NCI-H526 treated with DMSO at 0.1 percent for 48 hours (cell line): ENCODE measurements around the gene RMDN2.
"Not testable (repeated sequence)": the region's sequence is repeated elsewhere in the genome, so short reads cannot be mapped to it uniquely, and the experiment has no call there.

Source experiments
- DNase-seq: peaks from one replicate; lab custom pipeline; 2025; lab: John Stamatoyannopoulos, UW

Gene RMDN2

GRCh38 chr2:37932873-37933272 lies 7.8 kb downstream of the RMDN2 start:
- not testable (repeated sequence) for DNase-seq

DNA sequence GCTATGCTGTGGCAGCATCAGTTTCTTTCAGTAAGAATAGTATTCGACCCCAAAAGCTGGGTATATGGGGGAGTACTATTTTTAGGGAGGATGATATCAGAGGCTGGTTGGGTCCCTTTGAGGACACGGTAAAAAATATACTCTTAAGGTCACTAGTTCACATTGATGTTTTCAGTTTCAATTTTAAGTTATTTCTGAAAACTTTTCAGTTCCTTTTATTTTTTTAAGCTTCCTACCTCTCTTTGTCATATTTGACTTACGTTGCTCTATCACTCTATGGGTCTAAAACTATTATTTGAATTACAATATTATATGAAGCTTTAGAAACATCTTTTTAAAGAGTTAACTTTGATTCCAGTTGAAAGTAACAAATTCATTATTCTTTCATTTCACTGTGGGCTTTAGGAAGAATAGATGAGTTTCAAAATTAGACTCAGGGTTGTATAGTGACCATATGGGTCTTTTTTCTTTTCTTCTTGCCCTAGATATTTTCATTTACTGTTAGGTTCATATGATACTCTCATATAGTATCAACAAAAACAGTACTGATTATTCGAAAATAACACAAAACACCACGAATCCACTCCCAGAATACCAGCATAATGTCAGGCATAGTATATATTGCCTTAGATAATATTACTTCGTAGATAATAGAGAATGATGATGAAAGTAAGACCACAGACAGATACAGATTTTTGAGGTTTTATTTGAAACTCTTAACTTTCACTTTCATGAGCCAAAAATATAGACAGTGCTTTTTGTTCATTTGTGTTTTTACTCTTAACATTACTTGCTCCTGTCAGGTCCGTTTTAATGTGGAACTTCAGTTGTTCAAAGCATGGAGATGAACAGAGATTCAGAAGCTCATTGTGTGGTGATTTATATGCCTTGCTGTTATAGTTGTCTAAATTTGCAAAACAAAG lies 9.8 kb downstream of the RMDN2 start:
- DNase-seq = no peak

DNA sequence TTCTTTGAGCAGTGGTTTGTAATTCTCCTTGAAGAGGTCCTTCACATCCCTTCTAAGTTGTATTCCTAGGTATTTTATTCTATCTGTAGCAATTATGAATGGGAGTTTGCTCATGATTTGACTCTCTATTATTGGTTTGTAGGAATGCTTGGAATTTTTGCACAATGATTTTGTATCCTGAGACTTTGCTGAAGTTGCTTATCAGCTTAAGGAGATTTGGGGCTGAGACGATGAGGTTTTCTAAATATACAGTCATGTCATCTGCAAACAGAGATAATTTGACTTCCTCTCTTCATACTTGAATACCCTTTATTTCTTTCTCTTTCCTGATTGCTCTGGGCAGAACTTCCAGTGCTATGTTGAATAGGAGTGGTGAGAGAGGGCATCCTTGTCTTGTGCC lies 12.5 kb downstream of the RMDN2 start:
- DNase-seq = not testable (repeated sequence)

DNA sequence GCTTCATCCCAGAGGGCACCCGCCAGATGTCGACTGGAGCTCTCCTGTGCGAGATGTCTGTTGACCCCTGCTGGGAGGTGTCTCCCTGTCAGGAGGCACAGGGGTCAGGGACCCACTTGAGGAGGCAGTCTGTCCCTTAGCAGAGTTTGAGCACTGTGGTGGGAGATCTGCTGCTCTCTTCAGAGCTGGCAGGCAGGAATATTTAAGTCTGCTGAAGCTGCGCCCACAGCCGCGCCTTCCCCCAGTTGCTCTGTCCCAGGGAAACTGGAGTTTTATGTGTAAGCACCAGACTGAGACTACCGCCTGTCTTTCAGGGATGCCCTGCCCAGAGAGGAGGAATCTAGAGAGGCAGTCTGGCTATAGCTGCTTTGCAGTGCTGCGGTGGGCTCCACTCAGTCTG lies 16.2 kb downstream of the RMDN2 start:
- DNase-seq = not testable (repeated sequence)

DNA sequence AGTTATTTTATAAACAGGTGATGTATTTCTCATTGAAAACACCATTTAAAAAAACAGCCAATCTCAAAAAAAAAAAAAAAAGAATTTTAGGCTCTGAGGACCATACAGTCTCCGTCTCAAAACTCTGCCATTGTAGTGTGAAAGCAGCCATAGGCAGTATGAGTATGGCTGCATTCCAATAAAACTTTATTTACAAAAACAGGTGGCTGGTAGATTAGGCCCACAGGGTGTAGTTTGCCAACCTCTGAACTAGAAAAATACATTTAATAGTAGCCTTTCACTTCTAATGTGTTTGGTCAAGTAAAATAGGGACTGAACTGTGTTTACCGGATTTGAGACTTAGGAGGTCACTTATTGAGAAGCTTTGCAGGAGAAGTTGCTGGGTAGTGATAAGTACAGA lies 19.2 kb downstream of the RMDN2 start:
- DNase-seq = no peak

DNA sequence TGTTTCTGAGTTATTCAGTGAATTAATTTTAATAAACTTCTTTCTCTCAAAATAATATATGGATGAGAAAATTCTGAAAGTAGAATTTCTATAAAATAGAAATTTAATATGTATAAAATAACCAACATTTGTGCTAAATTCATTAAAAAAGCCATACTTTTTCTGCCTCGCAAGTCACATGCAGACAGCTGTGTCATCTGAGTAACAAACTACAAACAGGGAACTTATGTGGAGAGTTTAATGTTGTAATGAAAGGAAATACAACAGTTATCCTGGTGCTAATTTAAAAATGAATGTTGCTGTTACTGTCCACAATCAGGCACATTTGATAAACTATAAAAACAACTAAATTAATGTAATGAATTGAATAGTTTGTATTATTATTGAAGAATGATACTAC lies 22.2 kb downstream of the RMDN2 start:
- no peak for DNase-seq

DNA sequence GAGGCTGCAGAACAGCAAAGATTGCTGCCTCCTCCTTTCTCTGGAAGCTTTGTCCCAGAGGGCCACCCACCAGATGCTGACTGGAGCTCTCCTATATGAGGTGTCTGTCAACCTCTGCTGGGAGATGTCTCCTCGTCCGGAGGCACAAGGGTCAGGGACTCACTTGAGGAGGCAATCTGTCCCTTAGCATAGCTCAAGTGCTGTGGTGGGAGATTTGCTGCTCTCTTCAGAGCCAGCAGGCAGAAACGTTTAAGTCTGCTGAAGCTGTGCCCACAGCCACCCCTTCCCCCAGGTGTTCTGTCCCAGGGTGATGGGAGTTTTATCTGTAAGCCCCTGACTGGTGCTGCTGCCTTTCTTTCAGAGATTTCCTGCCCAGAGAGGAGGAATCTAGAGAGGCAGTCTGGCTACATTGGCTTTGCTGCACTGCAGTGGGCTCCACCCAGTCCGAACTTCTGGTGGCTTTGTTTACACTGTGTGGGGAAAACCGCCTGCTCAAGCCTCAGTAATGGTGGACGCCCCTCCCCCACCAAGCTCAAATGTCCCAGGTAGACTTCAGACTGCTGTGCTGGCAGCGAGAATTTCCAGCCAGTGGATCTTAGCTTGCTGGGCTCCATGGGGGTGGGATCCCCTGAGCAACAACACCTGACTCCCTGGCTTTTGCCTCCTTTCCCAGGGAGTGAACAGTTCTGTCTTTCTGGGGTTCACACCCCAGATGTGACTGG lies 37.1 kb downstream of the RMDN2 start:
- DNase-seq = peak; percentile 35

- DNase-seq = not testable (repeated sequence)
Observed at GRCh38 chr2:37962740-37963121, 37.6 kb downstream of the RMDN2 start.

DNA sequence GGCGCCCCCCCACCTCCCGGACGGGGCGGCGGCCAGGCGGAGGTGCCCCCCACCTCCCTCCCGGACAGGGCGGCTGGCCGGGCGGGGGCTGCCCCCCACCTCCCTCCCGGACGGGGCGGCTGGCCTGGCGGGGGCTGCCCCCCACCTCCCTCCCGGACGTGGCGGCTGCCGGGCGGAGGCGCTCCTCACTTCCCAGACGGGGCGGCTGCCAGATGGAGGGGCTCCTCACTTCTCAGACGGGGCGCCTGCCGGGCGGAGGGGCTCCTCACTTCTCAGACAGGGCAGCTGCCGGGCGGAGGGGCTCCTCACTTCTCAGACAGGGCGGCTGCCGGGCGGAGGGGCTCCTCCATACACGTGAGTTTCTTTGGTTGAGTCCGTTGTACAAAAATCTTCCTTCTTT lies 38.8 kb downstream of the RMDN2 start:
- DNase-seq = not testable (repeated sequence)

DNA sequence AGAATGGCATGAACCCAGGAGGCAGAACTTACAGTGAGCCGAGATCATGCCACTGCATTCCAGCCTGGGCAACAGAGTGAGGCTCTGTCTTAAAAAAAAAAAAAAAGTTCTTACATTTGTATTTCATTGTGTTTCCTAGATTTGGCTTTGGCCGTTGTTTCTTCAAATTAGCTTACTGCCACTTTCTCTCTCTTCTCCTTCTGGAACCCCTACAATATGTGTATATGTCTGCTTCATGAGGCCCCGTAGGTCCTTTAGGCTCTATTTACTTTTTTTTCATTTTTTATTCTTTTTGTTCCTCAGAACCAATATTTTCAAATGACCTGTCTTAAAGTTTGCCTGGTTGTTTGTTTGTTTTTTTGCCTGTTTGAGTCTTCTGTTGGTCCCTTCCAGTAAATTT lies 41.2 kb downstream of the RMDN2 start:
- DNase-seq = no peak

DNA sequence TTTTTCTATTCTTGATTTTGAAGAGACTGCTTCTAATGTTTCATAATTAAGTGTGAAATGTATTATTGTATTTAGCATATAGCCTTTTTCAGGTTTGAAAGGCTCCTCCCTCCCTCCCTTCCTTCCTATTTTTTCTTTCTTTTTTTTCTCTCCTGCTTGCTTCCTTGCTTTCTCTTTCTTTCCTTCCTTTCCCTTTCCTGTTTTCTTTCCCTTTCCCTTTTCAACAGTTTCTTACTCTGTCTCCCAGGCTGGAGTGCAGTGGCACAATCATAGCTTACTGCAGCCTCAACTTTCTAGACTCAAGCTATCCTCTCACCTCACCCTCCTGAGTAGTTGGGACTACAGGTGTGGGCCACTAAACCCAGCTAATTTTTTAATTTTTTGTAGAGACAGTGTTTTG lies 44.6 kb downstream of the RMDN2 start:
- no peak for DNase-seq

GRCh38 chr2:37971971-37972370 lies 46.9 kb downstream of the RMDN2 start:
- DNase-seq = no peak

DNA sequence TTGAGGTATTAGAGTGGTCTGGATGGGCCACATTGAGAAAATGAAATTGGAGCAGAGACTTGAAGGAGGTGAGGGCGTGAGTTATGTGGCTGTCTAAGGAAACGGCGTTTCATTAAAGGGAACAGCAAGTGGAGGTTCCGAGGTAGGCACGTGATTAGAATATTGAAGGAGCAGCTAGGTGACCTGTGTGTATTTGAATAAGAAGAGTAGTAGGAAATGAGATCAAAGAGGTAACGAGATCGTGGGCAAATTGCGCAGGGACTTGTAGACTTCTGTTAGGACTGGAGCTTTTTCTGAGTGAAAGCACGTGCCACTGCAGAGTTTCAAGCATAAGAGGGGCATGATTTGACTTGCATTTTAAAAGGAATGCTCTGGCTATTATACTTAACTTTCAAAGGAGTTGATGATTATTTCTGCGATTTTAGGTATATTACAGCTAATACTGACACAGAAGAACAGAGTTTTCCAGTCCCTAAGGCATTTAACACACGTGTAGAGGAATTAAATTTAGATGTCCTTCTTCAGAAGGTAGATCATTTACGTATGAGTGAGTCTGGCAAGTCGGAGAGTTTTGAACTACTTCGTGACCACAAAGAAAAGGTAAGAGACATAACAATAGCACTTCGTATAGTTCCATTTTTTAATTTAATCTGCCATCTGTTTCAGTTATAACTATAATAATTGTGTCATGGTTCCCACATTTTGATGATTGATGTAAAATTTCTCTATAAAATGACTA lies 48.7 kb downstream of the RMDN2 start:
- no peak for DNase-seq

GRCh38 chr2:37975808-37976207 lies 50.7 kb downstream of the RMDN2 start:
- no peak for DNase-seq

GRCh38 chr2:37976411-37976810 lies 51.3 kb downstream of the RMDN2 start:
- DNase-seq = no peak

- DNase-seq = peak; percentile 40
Observed at GRCh38 chr2:37982147-37982582, 57.1 kb downstream of the RMDN2 start.

DNA sequence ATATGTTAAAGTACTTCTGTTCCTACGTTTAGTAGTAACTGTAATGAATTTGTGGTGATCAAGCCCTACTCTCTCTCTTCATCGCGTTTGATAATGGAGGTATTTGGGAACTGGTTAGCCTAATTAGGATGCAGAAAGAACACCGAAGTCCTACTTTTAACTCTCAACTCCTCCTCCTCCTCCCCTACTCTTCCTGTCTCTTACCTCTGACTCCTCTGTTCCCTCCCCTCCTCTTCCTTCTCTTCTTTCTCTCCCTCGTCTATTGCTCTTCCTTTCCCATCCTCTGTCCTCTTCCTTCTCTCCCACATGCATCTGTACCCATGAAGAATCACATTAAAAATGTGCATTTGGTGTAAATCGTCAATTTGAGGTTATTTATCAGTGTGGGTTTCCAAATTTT lies 57.8 kb downstream of the RMDN2 start:
- DNase-seq = no peak

DNA sequence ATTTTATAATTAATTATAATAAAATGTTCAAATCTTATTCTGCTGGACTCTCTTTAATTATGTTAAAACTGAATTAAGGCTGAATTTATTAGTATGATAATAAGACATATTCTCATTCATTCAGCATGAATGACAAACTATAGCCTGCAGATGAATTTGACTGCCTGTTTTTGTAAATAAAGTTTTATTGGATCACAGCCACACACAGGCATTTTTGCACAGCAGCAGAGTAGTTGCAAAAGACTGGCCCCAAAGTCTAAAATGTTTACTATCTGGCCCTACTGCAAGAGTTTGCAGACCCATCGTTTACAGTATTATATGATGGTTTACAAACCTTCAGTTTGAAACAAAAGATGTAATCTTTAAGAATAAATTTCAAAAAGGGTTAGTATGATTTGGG lies 58.6 kb downstream of the RMDN2 start:
- no peak for DNase-seq

GRCh38 chr2:37984176-37984575 lies 59.1 kb downstream of the RMDN2 start:
- no peak for DNase-seq

DNA sequence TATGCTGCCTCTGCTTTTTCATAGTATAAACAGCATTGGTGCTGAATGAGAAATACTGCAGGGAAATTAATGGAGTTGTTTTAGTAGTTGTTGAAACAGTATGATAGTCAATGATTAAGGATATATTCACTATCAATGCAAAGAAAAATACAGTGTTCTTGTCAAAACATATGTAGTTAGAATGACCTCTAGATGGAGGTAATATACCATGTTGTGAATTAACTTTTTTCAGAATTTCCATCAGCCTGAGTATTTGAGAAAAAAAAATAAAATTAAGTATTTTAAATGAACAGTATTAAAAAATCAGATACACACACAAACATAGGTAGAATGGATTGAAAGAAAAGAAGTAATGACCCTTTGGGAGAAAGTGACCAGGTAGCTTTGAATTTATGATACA lies 59.5 kb downstream of the RMDN2 start:
- no peak for DNase-seq

DNA sequence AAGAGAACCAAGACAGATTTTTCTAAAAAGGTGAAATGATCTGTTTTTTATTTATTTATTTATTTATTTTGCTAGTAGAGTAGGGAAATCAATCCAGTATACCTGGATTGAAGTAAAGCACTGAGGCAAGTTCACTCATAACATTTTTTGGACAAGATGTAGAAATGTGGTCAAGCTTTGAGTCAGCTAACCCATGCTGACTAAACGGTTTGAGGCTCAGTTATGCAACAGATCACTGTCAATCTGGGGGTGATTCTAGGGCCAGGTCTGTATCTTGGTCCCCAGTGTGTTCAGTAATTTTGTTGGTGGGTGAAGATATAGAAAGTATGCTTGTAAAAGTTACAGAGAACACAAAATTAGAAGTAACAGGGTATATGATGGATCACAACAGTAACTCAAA lies 60.2 kb downstream of the RMDN2 start:
- DNase-seq = no peak

DNA sequence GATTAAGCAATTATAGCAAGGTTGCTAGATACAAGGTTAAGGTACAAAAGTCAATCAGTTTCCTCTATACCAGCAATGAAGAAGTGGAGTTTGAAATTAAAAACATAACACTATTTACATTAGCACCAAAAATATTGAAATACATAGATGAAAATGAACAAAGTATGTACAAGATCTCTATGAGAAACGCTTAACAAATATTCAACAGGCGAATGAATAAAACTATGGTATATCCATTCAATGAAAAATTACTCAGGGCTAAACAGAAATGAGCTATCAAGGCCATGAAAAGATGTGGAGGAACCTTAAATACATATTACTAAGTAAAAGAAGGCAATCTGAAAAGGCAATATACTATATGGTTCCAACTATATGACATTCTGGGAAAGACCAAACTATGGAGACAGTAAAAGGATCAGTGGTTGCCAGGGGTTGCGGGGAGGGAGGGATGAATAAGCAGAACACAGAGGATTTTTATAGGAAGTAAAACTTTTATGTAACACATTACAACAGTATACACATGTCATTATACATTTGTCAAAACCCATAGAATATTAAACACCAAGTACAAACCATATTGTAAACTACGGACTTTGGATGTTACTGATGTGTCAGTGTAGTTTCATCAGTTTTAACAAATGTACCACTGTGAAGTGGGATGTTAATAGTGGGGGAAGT lies 62.1 kb downstream of the RMDN2 start:
- DNase-seq = no peak
